Activated naive CD4-positive, alpha-beta T cell treated with anti-CD3 and anti-CD28 coated beads, Interleukin-2, amount 50 U/mL, for 16 hours (primary cell): Measurements from ENCODE around the gene EXOC5.
"Not testable (repeated sequence)": the region's sequence is repeated elsewhere in the genome, so short reads cannot be mapped to it uniquely, and the experiment has no call there.

Experiments
- DNase-seq: peaks from one replicate; pipeline ENCODE4 v3.0.0-alpha.2; 2020

The EXOC5 gene

GRCh38 chr14:57258221-57258620, 10.5 kb downstream of the EXOC5 start:
- not testable (repeated sequence) for DNase-seq

DNA sequence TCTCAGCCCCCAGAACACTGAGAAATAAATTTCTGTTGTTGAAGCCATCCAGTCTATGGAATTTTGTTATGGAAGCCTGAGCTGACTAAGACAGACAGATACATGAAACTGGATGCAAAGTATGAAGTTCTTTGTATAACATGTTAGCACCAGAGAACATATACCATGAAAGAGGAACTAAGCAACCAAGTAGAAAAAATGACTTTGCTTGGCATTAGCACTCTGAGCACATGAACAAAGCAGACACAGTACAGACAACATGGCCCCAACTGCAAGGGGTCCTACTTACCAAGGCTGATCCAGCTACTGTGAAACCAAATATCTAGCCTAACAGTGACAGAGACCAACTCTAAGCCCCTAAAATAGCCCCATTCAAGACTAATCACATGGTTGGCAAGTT, 13.8 kb downstream of the EXOC5 start:
- no peak for DNase-seq

DNA sequence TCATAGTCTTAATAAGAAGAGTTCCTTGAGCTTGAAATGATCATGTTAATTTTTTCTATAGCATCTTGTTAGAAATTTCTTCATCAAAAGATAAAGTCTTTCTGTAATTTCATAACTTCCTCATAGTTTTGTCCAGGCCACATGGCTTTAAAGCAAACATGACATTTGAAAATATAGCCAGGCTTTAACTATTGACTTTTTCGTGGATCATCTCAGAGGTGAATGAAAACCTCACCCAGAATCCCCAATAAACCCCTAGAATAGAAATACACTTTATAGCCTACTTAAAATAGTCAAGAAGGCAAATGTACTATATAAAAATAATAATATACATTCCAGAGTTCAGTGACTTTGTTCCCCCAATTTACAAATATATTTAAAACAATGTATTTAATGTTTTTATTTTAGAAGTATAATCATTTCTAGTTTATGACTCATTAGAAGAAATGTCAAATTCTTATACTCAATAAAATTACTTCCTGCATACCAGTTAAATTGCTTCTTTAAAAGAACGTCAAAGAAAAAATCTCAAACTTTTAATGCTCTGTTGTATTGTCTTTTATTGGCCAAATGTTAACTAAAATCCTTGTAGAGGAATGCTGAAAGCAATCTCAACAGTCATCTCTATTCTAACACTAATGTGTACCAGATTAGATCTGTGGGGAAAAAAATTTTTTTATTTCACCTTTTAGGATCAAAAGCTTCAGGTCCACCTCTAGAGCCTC, 21.6 kb downstream of the EXOC5 start:
- no peak for DNase-seq

- no peak for DNase-seq
Measured at GRCh38 chr14:57245941-57246340, 22.8 kb downstream of the EXOC5 start.

DNA sequence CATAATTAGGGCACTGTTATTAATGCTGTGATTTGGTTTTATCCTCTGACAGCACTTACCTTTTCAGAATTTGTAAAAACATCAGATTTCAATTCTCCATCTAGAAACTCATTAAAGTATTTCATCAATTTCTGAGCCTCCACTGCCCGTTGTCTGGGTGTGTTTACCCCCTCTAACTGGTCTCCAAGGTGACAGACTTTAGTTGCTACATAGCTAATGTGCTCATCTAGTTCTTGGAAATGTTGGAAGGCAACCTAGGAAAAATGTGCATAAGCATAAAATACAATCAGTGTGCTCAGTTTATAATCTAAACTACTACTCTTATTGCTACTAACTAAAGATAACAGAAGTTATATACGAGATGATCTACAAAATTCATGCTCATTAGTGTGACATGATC, 24.6 kb downstream of the EXOC5 start:
- DNase-seq: no peak

DNA sequence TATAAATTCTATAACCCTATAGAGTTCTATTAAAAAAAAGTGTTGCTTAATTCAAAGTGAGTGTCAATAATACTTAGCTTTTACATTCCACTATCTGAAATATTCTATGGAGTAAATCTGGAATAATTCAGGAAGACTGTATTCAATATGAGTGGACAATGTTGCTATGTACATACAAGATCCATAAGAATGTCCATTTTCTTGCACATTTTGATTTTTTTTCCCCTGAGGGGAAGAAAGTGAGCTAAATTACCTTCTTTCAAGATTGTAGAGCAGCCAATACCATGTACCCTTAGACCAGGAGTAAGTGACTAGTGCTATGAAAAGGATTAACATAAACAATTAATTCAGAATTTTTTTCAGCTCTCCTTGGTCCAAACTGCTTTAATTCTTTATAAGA, 25.4 kb downstream of the EXOC5 start:
- DNase-seq: no peak

DNA sequence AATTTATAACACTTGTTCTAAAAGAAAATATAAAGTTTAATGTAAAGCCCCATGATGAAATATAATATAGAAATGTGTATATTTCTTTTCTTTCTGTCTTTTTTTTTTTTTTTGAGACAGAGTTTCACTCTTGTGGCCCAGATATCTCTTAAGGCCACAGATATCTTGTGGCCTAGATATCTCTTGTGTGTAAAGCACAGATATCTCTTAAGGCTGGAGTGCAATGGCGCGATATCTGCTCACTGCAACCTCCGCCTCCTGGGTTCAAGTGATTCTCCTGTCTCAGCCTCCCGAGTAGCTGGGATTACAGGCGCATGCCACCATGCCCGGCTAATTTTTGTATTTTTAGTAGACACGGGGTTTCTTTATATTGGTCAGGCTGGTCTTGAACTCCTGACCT, 28.6 kb downstream of the EXOC5 start:
- not testable (repeated sequence) for DNase-seq

DNA sequence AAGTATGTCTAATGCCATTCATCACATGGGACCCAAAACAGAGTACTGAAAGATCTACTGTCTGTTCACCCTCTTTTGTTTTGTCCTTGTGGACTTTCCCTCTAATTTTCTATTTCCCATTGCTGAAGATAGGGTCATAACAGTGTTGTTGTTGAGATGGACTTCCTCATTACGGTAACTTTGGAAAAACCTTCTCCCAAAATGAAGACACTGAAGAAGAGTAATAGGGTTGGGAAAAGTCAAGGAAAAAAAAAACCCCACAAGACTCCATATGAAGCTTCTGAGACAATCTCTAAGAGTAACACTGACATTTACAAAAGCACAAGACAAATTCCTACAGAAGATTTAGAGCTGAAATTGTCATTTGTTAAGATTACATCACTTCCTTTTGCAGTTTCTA, 36.7 kb downstream of the EXOC5 start:
- DNase-seq: no peak

- not testable (repeated sequence) for DNase-seq
Measured at GRCh38 chr14:57228320-57228719, 40.4 kb downstream of the EXOC5 start.

- DNase-seq: no peak
Measured at GRCh38 chr14:57227083-57227482, 41.6 kb downstream of the EXOC5 start.

DNA sequence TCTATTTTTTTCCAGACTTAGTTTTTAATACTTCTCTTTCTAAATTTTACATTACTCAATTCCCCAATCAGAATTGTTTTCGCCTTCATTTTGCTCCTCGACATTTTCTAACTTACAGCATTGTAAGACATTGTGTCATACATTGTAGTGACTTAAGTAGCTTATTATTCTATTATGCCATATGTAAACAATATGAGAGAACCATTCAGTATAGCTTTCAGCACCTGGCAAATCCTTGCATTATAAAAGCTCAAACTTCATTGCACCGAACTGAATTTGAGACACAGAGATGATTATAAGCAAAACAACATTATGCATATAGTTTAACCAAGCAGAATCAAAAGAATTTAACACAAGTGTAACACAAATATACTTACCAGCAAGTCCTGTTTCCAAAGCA, 46.8 kb downstream of the EXOC5 start:
- DNase-seq: no peak

GRCh38 chr14:57212919-57213318, 55.8 kb downstream of the EXOC5 start:
- DNase-seq: no peak

DNA sequence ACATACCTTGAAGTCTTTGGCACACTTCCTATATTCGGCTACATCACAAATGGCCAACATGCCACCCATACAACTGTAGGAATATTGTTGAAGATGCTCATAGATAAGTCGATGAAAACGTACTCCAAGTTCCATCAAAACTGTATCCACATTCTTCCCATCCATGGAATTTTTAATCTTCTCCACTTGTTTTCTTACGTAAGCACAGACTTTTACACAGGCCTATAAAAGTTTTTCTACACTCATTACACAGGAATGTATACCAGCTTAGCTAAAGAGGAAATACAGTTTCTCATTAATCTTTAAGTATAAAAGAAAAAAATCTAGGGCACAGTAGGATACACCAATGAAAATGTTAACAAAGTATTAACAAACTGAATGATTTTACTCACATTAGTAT, 59.1 kb downstream of the EXOC5 start:
- DNase-seq: no peak

GRCh38 chr14:57205938-57206337, 62.8 kb downstream of the EXOC5 start:
- DNase-seq: no peak

DNA sequence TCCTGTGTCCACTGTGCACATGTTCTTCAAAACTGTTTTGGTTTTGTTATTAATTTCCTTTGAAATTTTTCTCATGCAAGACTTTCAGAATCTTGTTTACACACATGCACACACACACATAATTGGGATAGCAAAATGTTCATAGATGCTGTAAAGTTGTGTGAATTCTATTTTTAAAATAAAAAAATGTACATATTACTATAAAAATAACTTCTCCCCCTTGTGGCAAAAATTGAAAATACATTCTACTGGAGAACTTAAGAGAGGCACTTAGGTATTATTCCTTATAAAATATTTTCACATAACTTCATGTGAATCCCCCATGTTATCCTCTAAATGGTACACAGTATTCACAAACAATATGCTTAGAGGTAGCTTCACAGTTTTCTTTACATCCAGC, 66.0 kb downstream of the EXOC5 start:
- not testable (repeated sequence) for DNase-seq

DNA sequence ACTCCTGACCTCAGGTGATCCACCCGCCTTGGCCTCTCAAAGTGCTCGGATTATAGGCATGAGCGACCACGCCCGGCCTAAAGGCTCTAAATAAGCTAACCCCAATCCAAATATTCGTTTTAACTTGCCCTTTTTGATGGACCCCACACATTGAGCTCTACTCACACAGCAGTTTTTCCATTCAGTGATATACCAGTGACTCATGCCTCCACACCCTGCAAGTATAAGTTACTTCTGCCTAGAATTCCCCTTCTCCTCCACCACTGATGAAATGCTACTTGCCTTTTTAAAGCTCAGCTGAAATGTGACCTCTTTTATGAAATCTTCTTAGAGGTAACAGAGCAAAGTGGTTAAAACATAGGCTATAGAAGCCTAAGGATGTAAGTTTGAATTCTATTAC, 68.8 kb downstream of the EXOC5 start:
- DNase-seq: no peak

DNA sequence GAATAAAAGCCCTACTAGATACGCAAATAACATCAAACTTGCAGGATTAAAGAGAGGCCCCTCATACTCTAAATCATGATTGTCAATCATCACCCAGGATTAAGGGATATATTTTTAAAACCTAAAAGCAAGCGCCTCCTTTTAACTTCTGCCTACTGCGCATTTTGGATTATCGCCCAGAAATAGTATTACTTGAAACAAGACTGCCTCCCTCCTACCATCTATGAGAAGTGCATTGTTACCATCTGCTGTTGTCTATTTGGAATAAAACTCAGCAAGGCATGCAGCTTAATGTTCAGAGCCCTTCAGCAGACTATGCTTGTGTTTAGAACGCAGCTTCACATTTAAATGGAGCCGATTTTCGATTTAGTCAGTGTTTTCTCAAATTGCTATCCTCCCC, 79.6 kb downstream of the EXOC5 start:
- DNase-seq: no peak

- DNase-seq: no peak
Measured at GRCh38 chr14:57182760-57183503, 85.8 kb downstream of the EXOC5 start.

DNA sequence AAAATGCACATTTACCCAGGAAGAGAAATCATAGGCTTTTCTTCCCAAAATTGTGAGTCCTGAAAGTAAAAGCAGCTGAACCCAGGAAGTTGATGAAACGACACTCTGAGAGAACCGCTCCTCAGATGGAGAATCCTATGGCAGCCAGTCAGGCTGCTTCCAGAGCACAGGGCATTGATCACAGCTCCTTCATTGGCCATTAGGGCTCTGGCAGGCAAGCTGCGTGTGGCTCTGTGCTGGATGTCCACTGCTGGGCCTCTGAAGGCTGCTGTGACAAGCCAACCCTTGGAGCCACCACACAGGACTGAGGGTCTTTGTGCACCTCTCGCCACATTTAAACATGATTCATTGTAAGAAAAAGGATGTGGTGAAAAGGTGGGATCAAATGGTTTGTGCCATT, 89.4 kb downstream of the EXOC5 start:
- DNase-seq: no peak

DNA sequence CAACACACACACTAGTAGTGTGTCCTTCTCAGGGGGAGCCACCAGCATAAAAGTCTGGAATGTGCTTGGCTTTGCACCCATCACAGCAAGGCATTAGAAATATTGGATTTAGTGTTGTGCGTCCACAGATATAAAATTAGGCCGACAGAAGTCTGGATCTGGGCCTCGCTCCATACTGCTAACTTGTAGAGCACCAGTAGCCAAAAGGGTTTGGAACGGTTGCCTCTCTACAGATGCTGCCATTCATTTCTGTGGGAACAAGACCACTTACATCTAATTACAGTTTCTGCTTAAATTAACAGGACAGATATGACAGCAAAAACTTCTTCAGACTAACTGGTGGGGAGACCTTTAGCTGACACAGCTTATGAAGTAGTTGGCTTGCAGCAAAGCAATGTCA, 94.2 kb downstream of the EXOC5 start:
- no peak for DNase-seq

DNA sequence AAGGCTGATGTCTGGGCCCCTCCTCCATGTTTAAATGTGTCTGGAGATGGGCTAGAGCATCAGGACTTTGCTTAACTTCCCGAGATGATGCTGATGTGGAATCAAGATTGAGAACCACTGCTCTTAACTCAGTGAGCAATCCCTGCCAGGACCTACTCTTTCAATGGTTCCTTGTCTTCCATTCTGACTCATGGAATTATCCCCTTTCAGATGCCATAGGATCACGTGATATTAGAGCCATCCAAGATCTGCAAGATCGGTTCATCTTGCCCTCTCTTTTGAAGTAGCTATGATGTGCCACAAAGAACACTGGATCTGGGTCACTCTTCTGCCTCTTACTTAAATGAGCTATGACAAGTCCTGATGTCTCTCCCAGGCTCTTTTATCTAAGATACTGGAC, 96.8 kb downstream of the EXOC5 start:
- no peak for DNase-seq

GRCh38 chr14:57171363-57171762, 97.3 kb downstream of the EXOC5 start:
- DNase-seq: no peak

GRCh38 chr14:57169901-57170300, 98.8 kb downstream of the EXOC5 start:
- no peak for DNase-seq

DNA sequence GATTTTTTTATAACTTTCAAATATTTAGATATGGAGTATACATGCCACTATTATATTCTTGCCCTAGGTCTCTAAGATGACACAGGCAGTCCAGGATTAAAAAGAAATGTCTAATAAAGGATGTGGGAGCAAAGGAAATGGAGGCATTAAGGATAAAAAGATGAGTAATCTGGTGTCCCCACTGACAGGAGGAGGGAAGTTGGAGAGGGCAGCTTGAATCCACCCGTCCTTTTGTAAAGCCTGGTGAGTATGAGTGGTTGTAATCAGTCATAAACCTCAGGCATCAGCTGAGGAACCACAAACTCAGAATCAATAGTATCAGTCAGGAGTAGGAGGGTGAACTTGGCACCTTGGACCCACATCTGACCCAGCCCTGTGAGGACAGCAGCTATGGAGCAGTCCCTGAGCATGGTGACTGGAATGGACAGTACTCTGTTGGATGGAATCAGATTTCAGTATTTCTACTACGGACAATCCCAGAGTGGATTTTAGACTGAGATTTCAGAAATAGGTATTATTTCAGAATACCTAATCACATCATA, 100.5 kb downstream of the EXOC5 start:
- no peak for DNase-seq
